Left hindlimb (tissue), 1 donor: ENCODE measurements around the gene RNF187.

ENCODE experiments used
- DNase-seq: peaks from one replicate; pipeline ENCODE4 v3.0.0-alpha.2; 2018

Gene RNF187

DNA sequence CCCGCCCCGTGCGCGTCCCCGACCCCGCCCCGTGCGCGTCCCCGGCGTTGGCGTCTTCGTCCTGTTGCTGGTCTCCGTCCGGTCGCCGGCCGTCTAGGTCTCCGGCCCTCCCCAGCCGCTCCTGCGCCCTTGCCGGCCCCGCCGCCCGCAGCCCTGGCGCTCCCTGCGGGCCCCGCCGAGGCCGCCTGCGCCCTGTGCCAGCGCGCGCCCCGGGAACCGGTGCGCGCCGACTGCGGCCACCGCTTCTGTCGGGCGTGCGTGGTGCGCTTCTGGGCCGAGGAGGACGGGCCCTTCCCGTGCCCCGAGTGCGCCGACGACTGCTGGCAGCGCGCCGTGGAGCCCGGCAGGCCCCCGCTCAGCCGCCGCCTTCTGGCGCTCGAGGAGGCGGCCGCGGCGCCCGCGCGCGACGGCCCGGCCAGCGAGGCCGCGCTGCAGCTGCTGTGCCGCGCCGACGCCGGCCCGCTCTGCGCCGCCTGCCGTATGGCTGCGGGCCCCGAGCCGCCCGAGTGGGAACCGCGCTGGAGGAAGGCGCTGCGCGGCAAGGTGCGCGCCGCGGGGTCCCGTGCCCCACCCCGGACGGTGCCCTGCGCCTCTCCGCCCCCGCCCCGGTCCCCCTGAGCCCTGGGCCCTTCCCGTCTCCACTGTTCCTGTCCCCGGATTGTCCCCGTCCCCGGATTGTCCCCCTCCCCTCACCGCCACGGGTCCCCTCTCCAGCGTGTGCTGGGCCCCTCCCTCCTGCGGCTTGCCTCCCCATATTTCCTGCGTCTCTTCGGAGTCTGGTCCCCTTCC lies at the start of gene RNF187:
Gene RNF187, plus strand, starts transcription at position 47 of the 789 bp plus-strand sequence.
- peak; percentile 52 for DNase-seq

DNA sequence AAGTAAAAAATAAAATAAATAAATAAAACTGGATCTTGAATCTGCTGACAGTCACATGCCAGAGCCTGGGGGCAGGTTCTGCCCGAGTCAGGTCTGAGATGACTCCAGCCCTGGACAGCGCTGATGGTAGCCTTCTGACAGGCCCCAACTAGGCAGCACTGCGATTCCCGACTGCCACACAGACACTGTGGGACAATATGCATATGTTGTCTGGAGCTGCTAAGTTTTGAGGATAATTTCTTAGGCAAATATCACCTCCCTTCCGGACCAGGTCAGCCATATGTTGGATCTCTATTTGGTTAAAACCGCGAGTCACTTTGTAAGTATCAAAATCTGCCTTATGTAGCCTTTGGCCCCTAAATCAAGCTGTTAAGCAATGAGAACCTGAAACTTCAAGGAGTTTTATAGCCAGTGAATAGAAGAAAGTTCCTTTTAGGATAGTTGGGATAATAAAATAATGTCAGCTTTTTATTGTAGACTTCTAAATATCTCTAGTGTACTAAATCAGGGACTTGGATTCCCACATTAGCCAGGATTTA lies 49.7 kb upstream of the RNF187 start:
- no peak for DNase-seq

DNA sequence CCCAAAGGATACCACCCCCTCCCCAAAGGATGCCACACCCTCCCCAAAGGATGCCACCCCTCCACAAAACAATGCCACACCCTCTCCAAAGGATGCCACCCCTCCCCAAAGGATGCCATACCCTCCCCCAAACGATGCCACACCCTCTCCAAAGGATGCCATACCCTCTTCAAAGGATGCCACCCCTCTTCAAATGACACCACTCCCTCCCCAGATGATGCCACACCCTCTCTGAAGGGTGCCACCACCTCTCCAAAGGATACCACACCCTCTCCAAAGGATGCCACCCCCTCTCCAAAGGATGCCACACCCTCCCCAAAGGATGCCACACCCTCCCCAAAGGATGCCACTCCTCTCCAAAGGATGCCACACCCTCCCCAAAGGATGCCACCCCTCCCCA lies 48.9 kb upstream of the RNF187 start:
- no peak for DNase-seq

DNA sequence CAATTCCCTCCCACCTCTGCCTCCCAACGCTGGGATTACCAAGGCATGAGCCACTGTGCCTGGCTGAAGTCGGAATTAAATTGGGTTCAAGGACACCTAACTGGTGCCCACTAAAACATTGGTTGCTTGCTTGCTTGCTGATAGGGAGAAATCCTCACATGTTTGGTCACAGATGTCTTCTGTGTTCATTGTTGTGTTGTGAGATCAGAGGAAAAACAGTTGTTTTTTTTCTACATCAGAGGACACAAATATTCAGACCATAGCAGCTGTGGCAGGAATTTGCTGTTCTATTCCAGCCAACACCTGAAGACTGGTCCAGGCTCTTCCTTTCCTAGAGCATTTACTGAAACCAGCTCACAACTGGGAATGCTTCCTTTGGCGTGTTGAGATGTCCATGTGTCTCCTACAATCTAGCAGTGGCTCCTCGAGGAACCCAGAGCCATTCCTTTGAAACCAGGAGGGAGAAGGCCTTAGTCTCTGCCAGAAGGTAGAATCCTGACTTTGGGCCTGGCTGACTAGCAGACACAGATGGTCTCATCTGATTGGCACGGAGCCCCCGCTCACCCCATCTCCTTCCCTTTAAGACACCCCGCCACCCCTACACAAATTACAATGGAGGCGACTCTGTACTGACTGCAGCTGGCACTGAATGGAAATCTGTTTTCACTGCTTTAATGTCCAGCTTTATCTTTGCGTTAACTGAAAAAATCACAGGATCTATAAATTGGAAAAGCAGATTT lies 46.3 kb upstream of the RNF187 start:
- no peak for DNase-seq

DNA sequence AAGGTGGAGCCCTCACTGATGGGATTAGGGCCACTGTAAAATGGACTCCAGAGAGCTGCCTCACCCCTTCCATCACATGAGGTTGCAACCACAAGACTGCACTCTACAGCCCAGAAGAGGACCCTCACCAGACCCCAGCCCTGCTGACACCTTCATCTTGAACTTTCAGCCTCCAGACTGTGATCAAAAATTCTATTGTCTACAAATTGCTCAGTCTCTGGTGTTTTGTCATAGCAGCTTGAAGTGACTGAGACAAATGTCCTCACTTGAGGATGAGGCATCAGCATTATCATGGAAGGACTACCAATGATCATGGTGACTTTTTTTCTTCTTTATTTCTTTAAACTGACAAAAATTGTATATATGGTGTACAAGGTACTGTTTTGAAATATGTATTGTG lies 43.8 kb upstream of the RNF187 start:
- DNase-seq = no peak

DNA sequence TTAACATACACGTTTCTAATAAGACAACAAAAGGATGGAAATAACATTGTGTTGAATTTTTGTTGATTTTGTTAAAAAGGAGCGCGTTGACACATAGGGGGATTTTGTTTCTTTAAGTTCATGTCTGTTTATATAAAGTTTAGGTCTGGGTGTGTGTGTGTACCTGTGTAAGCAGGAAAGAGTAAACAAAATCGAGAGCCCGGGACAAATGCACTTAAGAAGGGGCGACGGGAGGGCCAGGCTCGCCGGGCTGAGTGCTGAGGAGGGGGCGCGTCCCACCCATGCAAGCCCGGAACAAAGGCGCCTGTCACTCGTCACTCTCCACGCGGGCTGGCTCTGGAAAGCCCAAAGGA lies 41.7 kb upstream of the RNF187 start:
- no peak for DNase-seq

DNA sequence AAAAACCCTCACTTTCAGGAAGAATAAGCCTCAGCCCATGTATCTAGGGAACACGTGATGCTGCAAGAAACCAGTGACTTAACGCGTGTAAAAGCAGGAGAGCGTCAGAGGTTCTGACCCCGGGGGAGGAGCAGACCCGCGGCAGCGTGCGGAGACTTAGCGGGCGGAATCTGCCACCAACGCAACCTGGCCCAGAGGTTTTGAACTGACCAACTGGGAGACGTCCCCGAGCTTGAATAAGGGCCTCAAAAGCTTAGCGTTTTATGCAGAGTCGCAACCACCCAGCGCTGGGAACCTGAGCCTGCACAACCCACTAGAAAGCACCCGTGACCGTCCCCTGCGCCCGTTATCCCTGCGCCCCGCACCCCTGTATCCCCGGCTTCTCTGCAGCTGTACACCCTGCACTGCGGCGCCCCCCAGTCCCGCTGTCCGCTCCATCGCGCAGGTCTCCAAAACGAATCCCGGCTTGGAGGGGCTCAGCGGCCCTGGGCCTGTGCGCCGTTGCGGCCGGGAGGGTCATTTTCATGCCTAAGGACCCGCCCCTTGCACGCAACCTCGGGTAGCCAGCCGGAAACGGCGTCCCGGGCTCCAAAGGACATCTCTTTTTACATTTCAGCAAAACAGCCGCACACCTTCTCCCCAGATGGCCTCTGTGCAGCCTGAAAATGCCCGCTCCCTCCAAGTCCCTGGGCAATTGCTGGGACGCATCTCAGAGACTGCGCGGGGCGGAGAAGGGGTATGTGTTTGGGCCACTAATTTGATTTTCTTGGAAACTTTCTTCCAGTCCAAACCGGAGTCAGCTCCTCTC lies 41.1 kb upstream of the RNF187 start:
- DNase-seq = peak; percentile 57

DNA sequence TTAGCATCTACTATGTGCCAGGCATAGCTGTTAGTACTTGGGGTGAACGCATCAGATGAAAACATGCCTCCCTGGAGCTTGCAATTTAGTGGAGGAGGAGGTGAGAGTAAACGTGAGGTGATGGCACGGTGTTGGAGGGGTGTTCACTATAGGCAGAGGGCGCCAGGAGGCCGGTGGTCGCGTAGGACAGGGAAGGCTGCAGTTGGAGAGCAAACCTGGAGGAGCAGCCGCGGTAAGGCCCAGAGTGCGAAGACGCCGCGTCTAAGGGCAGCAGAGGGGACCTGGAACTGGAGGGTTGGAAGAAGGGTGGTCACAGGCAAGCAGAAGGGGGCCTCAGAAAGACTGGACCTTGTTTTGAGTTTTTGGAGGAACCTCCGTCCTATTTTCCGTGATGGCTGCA lies 40.3 kb upstream of the RNF187 start:
- DNase-seq = no peak

DNA sequence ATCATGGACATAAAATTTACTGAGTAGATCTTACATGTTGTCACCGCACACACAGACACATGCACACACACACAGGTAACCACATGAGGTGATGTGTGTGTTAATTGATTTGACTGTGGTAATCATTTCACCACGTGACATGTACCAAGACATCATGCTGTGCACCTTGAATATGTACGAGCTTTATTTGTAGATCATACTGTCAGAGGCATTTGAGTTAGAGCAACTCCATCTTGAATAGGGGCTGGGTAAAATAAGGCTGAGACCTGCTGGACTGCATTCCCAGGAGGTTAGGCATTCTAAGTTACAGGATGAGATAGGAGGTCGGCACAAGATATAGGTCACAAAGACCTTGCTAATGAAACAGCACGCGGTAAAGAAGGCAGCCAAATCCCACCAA lies 38.8 kb upstream of the RNF187 start:
- no peak for DNase-seq

DNA sequence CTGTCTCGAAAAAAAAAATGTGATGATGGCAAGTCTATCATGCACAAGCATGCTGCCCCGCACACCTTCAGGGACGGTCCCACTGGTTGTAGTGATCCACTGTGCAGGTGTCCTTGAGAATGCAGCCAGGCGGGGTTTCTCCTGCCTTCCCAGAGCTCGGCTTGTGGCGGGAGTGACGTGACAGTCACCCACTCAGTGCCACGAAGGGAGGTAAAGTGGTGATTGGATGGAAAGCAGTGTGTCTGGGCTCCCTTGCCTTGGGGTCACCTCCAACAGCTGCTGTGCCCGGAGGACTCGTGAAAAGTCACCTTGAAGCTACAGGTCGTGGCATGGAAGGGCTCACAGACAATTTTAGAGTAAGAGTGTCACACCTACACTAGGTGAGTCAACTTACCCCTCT lies 37.0 kb upstream of the RNF187 start:
- DNase-seq = no peak

DNA sequence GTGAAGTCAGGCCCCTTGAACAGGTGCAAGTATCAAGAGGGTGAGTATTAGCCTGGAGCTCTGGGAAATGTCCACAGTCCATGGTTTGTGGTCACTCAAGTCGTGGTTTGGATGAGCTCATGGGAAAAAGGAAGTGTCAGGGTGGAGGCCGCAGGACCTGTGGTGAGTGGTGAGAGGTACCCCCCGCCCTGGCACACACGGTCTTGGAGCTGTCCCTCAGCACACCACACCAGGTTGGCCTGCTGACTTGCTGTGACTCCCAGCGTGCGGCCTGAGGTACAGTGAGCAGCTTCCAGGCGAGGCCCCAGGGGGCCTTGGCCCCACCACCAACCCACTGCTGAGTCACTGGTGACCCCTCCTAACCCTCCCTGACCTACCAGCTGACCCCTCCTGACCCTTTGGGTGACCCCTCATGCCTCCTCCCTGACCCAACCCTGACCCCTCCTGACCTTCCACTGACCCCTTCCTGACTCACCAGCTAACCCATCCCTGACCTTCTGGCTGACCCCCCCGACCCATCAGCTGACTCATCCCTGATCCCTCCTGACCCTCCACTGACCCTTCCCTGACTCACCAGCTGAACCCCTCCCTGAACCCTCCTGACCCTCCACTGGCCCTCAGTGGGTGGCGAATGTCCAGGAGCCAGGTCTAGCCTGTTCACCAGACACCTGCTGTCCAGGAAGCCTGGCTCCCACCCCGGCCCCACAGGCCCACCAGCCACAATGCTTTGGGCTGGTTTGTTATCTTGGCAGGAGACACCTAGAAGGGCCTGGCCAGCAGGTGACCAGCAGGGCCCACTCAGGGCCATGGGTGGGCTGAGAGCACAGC lies 34.8 kb upstream of the RNF187 start:
- no peak for DNase-seq

DNA sequence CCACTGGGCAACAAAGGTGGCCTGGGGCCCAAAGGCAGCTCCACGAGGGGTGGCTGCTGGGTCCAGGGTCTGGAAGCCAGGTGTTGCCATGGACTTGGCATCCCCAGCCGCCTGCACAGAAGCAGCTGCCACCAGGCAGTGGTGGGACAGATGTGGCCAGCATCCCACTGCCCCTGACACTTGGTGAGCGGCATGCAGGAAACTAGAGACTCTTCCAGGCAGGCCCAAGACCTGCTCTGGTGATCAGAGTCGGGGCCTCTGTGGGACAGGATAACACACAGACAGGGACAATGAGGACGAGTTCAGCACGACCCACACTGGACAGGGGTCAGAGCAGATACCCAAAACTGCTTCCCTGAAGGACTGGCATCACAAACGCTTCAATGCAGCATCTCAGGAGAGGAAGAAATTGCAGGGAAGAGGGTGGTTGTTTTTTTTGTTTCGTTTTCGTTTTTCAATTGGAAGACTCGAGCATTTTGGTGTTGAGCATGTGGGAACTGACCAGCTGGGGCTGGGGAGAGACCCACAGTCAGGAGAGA lies 34.1 kb upstream of the RNF187 start:
- DNase-seq = no peak

DNA sequence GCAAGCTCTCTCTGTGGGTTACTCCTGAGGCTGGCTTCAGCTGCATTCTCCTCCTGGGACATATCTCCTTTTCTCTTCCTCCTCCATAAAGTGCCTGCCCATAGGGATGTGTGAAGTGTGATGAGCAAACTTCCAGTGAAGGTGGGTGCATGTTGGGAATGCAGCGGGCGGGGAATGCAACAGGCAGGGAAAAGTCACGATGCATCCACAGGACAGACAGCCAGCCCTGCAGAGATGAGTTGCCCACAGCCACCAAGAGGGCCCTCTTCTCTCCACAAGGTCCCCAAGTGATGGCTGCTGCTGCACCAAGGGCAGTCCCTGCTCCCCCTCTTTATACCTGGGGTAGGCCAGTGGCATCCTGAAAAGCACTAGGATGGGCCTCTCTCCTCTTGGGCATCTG lies 33.6 kb upstream of the RNF187 start:
- DNase-seq = no peak

DNA sequence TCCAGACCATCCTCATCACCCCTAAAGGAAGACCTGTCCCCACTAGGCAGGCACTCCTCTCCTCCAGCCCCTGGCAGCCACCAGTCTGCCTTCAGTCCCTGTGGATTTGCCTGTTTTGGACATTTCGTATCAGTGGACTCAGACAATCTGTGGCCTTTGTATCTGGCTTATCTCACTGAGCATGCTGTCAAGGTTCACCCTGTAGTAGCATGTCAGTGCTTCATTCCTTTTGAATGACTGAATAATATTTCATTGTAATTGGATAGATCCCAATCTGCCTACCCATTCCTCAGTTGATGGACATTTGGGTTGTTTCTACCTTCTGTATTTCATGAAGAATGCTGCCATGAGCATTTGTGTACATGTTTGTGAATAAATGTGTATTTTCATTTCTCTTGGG lies 32.9 kb upstream of the RNF187 start:
- no peak for DNase-seq

DNA sequence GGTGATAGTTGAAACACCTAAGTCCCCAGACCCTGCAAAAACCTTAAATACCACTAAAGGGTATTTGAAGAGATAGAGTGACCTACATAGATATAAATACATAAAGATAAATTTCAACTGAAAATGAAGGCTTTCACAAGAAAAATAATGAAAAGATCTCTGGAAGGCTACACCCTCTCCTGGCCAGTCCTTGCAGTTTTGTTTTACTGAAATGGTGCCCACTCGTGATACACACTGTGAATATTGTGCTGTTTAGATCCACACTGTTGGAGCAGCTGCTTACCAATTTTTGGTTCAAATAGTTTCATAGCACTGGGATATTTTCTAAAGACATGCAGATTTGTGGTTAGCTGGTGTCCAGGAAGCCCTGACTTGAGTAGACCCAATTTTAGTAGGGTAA lies 31.5 kb upstream of the RNF187 start:
- DNase-seq = no peak

DNA sequence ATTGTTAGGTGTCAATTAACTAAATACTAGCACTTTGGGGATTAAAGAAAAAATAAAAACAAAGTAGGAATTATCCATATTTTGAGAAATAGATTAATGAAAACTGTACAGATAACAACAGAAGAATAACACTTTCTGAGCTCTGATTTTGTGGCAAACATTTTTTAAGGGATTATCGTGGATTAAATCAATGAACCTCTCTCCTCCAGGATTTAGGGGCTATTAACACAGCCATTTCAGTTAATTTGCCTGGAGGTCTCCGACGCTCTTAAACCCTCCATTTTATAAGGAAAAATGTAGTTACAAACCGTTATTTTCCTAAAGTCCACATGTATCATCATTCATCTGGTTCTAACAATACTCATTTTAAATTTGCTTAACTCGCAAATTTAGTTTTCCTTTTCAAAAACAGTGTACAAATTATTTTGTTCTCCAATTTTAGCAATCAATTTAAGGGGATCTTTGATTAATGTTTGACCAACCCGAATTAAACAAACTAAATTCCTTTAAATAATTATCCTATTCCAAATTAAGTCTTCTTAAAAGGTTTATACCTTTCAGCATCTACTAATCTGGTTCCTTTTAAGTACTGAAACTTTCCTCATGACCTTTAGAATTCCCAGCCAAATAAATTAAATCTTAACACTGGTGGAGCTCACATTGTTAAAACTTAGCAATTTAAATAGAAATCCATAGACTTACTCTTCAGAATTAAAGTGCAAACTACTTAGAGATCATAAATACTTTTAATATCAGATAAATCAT lies 30.7 kb upstream of the RNF187 start:
- DNase-seq = no peak

DNA sequence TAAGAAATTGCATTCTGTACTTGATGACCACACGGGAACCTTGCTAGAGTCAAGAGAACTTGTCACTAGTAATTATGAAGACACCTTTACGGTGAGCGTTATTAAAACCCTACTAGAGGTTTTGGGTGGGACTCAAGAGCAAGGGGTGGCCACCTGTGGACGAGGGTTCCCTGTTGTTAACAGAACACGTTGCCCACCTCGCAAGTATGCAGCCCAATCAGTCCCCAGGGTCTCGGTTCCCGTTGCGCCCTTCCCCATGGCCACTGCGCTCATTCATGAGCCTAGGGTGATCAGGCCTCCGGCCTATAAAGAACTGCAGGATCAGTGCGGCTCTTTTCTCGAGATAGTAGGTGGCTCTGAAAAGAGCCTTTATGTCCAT lies 30.2 kb upstream of the RNF187 start:
- DNase-seq = no peak

DNA sequence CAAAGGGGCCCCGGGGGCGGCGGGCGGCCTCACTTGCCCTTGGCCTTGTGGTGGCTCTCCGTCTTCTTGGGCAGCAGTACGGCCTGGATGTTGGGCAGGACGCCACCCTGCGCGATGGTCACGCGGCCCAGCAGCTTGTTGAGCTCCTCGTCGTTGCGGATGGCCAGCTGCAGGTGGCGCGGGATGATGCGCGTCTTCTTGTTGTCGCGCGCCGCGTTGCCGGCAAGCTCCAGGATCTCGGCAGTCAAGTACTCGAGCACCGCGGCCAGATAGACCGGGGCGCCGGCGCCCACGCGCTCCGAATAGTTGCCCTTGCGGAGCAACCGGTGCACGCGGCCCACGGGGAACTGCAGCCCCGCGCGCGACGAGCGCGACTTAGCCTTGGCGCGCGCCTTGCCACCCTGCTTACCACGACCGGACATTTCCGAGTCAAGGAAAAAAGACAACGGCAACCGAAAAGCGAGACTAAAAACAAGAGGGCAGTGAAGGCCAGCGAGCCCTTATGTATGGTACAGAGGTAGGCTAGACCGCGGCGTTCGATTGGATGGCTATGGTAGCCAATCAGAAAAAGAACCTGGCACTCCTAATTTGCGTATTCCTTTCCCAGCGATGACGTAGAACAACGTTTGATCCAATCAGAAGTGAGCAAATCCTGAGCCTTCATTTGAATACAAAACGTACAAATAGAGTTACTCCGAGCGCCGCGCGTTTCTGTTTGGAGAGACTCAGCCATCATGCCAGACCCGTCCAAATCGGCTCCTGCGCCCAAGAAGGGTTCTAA lies 29.6 kb upstream of the RNF187 start:
- peak; percentile 93 for DNase-seq

DNA sequence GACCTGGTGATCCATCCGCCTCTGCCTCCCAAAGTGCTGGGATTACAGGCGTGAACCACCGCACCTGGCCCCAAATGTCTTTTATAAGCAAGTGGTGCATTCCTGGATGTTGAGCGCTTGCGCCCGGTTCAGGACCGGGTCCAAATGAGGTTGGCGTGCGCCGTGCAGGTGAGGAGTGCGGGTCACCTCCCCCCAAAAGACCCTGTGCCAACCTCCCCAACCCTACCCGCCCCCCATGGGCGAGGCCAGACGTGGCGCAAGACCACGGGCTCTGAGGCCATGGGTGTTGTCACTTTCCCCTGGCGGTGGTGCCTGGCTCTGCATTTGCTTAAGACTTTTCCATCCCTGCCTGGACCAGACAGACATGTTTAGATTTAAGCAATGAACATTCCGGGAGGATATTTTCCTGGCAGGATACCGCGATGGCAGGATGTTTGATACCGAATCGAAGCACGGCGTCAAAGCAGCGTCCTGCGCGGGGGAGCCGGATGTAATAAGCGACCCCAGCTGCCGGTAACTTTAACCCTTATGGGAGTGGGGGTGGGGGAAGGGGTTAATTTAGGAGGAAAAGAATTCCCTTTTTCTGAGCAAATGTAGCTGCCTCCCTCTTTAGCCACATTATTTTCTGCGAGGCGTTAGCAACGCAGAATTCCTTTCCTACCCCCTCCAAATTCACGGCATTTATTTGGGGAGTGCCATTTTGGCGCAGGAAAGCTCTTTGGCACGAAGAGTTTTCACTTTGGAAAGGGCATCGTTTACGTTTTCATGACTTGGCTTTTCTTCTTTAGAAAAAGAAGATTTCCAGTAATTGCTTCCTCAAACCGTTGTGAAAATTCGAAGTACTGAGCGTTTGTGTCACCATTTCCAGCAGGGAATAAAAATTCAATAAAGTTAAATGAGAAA lies 27.8 kb upstream of the RNF187 start:
- peak; percentile 63 for DNase-seq

DNA sequence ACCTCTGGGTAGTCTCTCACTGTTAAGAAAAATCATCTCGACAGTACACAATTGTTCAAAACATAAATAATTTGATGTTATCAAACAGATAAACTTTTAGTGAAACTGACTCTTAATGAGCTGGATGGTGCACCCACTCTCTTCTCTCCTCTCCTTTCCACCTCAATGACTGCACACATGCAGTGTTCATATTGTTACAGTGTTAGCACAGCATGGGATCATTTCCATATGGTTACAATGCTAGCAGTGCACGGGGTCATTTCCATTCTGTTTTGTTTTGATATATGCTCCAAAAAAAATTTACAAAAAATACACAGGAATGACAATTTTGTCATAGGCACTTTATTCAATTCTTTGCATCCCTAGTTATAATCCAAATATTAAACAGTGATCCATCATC lies 26.4 kb upstream of the RNF187 start:
- DNase-seq = no peak
